Stimulated activated naive CD8-positive, alpha-beta T cell treated with anti-CD3 and anti-CD28 coated beads, Interleukin-15, Interleukin-2, amounts not matched to agents 100 ng/mL and 50 ng/mL, for 24 hours (primary cell): ENCODE results near the gene MAPK12.

ENCODE experiments used
- H3K27ac Mint-ChIP-seq: one replicate; pipeline ENCODE4 v1.8.0; 2021; ENCODE audit warnings: mild to moderate bottlenecking, mixed read lengths
- H3K27me3 Mint-ChIP-seq: one replicate; pipeline ENCODE4 v1.8.0; 2021; ENCODE audit warnings: mixed read lengths
- H3K36me3 Mint-ChIP-seq: one replicate; pipeline ENCODE4 v1.8.0; 2021; ENCODE audit warnings: low read depth, mixed read lengths
- H3K4me1 Mint-ChIP-seq: one replicate; pipeline ENCODE4 v1.8.0; 2021; ENCODE audit warnings: low read depth, mixed read lengths
- H3K4me3 Mint-ChIP-seq: one replicate; pipeline ENCODE4 v1.8.0; 2021; ENCODE audit warnings: mild to moderate bottlenecking, mixed read lengths
- H3K9me3 Mint-ChIP-seq: one replicate; pipeline ENCODE4 v1.8.0; 2021; ENCODE audit warnings: mixed read lengths

Gene MAPK12

DNA sequence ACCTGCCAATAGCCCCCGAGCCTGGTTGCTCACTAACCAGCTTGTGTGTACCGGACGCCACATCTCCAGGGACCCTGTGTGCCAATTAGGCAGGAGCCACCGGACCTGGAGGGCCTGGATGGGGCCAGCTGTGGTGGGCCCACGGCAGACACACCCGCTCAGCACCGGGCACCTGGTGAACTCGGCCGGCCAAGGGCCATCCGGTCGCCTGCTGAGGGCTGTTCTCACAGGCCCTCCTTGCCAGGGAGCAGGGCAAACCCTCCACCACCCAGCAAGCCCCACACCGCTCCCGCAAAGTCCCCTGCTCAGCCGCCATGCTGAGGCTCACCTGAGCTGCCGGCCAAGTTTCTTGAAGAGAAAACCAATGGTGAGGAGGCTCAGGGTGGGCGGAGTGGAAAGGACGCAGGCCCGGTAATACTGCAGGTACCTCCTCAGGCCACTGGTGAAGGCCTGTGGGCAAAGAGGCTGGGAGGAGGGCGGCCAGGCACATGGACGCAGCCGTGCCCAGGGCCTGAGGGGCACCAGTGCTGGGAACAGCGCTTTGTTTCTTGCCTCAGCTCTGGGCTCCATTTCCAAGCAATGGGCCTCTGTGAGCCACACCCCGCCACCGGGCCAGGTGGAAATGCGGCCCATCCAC is 33.8 kb downstream of the MAPK12 start:
- Mint-ChIP-seq H3K4me1 (no peaks in the 10 kb centered on the region), H3K9me3 (no peaks in the 10 kb centered on the region), H3K27ac (no peak overlapping the region), H3K27me3 (no peaks in the 10 kb centered on the region), H3K4me3 (no peak overlapping the region), H3K36me3 (peaks cover 30% of the 10 kb centered on the region)

DNA sequence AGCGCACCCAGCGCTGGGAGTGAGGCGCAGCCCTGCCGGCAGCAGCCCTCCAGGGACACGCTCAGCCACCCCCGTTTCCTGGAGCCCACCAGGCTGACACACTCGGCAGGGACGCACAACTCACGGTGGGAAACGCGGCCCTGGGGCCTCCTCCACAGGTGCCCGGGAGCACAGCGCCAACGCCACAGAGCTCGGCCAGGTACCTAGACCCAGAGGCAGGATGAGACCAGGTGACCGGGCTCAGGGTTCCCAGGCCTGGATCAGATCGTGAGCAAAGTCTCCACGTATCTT is 34.7 kb downstream of the MAPK12 start:
- H3K9me3 Mint-ChIP-seq: no peaks in the 10 kb centered on the region
- no peak overlapping the region for H3K4me3 Mint-ChIP-seq
- H3K4me1 Mint-ChIP-seq: no peaks in the 10 kb centered on the region
- H3K27ac Mint-ChIP-seq: no peak overlapping the region
- no peaks in the 10 kb centered on the region for H3K27me3 Mint-ChIP-seq
- H3K36me3 Mint-ChIP-seq: peaks cover 27% of the 10 kb centered on the region

GRCh38 chr22:50226063-50226874 is 35.2 kb downstream of the MAPK12 start:
- Mint-ChIP-seq H3K27ac (no peak overlapping the region), H3K9me3 (no peaks in the 10 kb centered on the region), H3K27me3 (no peaks in the 10 kb centered on the region), H3K36me3 (peaks cover 27% of the 10 kb centered on the region), H3K4me3 (no peak overlapping the region), H3K4me1 (no peaks in the 10 kb centered on the region)

DNA sequence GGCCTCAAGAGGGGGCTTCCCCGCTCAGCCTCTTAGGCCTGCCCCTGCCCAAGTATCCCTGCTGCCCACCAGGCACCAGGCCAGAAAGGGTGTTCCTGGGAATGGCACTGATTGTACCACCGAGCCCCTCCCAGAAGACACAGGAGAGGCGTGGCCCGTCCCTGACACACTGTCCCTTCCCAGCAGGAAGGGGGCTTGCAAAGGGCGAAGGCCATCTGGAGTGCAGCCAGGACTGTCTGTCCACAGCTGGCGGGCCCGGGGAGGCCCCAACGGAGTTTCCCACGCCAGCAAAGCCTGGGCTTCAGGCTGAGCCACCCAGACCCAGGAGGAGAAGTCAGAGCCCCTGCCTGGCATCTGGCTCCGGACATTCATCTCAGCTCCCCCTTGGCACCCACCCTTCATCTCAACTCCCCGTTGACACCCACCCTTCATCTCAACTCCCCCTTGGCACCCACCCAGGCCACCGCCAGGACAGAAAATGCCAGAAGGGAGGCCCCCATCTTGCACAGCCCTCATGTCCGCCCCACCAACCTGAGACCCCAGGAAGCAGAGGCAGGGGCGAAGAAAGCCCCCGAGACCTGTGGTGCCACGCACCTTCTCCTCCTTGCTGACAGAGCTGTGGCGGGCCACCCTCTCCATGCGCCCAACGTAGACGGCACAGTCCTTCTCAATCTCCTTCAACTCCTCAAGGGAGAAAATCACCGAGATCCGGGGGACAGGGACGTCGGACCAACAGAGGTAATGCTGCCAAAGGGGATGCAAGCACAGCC is 36.1 kb downstream of the MAPK12 start:
- Mint-ChIP-seq H3K36me3 (peaks cover 27% of the 10 kb centered on the region), H3K27ac (no peak overlapping the region), H3K9me3 (no peaks in the 10 kb centered on the region), H3K27me3 (no peaks in the 10 kb centered on the region), H3K4me3 (no peak overlapping the region), H3K4me1 (no peaks in the 10 kb centered on the region)

DNA sequence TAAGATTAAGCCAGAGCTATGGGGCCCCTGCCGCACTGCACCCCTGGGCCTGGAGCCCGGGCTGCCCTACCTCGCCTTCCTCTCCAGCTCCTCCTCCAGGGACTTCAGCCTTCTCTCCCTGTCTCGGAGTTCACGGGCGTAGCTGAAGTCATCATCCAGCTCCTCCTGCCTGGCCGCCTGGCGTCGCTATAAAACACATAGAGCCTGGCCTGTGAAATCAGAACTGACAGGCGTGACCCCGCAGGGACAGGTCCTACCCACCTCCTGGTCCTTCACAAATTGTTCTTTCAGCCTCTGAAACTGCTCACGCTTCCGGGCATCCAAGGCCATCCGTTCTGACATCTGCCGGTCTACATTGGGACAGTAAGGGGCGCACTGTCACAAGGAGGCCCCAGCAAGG is 37.4 kb downstream of the MAPK12 start:
- no peaks in the 10 kb centered on the region for H3K9me3 Mint-ChIP-seq
- no peak overlapping the region for H3K27ac Mint-ChIP-seq
- no peaks in the 10 kb centered on the region for H3K27me3 Mint-ChIP-seq
- no peak overlapping the region for H3K4me3 Mint-ChIP-seq
- peaks cover 22% of the 10 kb centered on the region for H3K36me3 Mint-ChIP-seq
- H3K4me1 Mint-ChIP-seq: no peaks in the 10 kb centered on the region

GRCh38 chr22:50222508-50222907 is 39.0 kb downstream of the MAPK12 start:
- Mint-ChIP-seq H3K9me3 (no peaks in the 10 kb centered on the region), H3K4me3 (no peak overlapping the region), H3K36me3 (peaks cover 22% of the 10 kb centered on the region), H3K4me1 (no peaks in the 10 kb centered on the region), H3K27ac (no peak overlapping the region), H3K27me3 (no peaks in the 10 kb centered on the region)

DNA sequence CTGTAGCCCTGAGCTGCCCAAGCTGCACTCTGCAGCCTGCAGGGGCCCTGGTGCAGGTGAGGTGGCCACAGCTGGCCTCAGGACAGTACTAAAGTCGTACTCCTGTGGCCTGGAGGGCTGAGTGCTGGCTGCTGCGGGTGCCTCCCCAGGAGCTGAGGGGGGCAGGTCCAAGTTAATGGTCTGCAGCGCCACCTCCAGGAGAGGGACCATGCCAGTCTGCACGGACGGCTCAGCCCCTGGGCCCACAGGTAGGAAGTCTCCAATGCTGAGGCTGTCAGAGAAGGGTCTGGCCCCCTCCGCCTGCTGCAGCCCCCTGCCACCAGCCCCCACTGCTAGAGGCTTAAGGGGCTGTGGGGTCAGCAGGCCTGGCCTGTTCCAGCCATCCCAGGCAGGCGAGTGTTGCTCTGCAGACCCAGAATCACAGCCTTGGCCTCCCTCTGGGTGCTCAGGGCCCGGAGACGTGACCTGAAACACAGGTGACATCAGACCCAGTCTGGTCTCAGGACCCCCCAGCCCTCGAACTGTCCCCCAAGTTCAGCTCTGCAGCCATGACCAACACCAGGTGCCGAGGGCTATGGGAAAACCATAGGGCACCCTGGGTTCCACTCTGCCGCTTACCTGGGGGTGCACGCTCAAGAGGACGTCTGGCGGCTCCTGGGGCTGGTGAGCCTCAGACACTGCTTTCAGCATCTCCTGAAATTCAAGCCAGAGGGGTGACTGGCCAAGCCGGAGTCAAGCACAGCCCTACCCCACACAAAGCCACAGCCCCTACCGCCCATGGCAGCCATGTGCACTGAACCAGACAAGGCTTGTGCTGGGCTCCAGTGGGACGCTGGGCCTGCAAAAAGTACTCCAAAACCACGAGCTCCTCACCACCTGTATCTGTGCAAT is 39.8 kb downstream of the MAPK12 start:
- Mint-ChIP-seq H3K27me3 (no peaks in the 10 kb centered on the region), H3K27ac (no peak overlapping the region), H3K36me3 (peaks cover 27% of the 10 kb centered on the region), H3K4me3 (no peak overlapping the region), H3K9me3 (no peaks in the 10 kb centered on the region), H3K4me1 (no peaks in the 10 kb centered on the region)

GRCh38 chr22:50220603-50221409 is 40.7 kb downstream of the MAPK12 start:
- Mint-ChIP-seq H3K27me3 (no peaks in the 10 kb centered on the region), H3K27ac (no peak overlapping the region), H3K4me3 (no peak overlapping the region), H3K4me1 (no peaks in the 10 kb centered on the region), H3K9me3 (no peaks in the 10 kb centered on the region), H3K36me3 (peaks cover 24% of the 10 kb centered on the region)

DNA sequence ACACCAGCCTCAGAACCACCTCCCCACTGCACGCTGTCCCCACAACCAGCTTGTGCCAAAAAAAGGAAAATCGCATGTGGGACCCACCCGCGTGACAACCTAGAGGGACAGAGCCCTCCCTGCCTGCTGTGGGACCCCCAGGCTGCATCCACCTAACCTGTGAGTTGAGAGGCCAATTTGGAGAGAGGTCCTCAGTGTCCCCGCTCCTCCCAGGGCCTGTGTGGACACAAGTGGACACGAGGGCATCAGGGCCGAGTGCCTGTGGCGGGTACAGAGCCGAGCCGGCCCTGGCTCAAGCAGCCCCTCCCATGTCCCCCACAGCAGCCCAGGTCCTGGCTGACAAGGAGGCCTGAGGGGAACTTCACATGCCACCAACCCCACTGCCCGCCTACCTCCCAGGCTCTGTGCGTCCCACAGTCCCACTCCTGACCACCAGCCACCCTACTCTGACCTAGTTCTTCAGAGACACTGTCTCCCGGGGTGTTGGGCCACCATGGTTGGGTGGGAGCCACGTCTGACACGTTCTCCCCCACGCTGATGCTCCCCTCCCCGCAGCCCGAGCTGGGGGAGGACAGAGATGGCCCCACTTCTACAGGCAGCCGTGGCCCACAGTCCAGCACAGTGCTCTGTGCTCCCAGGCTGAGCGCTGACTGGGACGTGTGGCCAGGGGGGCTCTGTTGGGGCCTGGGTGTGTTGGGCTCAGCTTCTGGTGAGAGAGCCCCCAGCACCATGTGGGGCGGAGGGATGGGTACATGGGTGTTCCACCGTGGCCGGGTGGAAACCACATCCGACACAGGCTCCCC is 41.5 kb downstream of the MAPK12 start:
- Mint-ChIP-seq H3K4me3 (no peak overlapping the region), H3K9me3 (no peaks in the 10 kb centered on the region), H3K36me3 (peaks cover 22% of the 10 kb centered on the region), H3K27ac (peak overlapping the region; percentile 52), H3K4me1 (no peaks in the 10 kb centered on the region), H3K27me3 (no peaks in the 10 kb centered on the region)

DNA sequence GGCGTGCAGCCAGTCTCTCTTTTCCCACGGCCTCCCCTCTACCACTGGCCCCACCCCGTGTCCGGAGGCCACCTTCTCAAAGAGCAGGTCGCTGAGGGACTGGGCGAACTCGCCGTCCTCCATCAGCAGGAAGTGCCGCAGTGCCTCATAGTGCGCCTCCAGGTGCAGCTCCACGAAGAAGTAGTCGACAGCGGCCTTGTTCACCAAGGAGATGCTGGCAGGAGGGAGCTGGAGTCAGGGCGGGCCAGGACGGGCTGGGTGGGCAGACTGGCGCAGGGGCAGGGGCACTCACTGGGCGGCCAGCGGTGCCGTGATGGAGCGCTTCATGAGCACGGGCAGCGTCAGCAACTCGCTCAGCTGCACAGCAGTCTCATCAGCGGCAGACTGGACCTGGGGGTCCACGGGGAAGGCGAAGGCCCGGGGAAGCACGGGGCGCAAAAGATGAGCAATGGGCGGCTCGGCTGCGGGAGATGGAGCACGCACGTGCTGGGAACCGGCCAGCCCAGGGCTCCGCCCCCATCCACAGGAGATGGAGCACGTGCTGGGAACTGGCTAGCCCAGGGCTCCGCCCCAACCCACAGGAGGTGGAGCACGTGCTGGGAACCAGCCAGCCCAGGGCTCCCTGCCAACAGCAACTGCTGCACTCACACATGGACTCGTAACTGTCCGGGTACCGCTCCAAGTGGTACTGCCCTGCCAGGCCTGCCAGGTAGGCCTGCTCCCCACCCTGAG is 42.3 kb downstream of the MAPK12 start:
- Mint-ChIP-seq H3K27me3 (no peaks in the 10 kb centered on the region), H3K4me1 (no peaks in the 10 kb centered on the region), H3K4me3 (no peak overlapping the region), H3K27ac (no peak overlapping the region), H3K9me3 (no peaks in the 10 kb centered on the region), H3K36me3 (peaks cover 23% of the 10 kb centered on the region)

GRCh38 chr22:50218153-50218995 is 43.1 kb downstream of the MAPK12 start:
- Mint-ChIP-seq H3K4me3 (no peak overlapping the region), H3K36me3 (peaks cover 23% of the 10 kb centered on the region), H3K9me3 (no peaks in the 10 kb centered on the region), H3K4me1 (peaks cover 3% of the 10 kb centered on the region), H3K27me3 (no peaks in the 10 kb centered on the region), H3K27ac (no peak overlapping the region)

- Mint-ChIP-seq H3K4me1 (peaks cover 3% of the 10 kb centered on the region), H3K4me3 (no peak overlapping the region), H3K27ac (no peak overlapping the region), H3K36me3 (peaks cover 20% of the 10 kb centered on the region), H3K9me3 (no peaks in the 10 kb centered on the region), H3K27me3 (no peaks in the 10 kb centered on the region)
These were observed 43.8 kb downstream of the MAPK12 start for GRCh38 chr22:50217543-50218152.
